Glutamatergic neuron (in vitro differentiated cells): ENCODE results near the gene FSD1L. TPM values are rescaled to one million over a fixed set of nuclear protein-coding genes. Genes with fewer than 3 reads are reported as not detected.

Experiments
- DNase-seq: peaks from one replicate; pipeline ENCODE4 v3.0.0; 2022
- H3K27ac Mint-ChIP-seq: one replicate; pipeline ENCODE4 v1.8.0; 2020; ENCODE audit warnings: mild to moderate bottlenecking, mixed read lengths, inconsistent platforms; ENCODE audit not compliant: unreplicated experiment
- H3K27me3 Mint-ChIP-seq: one replicate; pipeline ENCODE4 v1.8.0; 2020; ENCODE audit warnings: mild to moderate bottlenecking, moderate library complexity, mixed read lengths, inconsistent platforms; ENCODE audit not compliant: unreplicated experiment
- H3K36me3 Mint-ChIP-seq: one replicate; pipeline ENCODE4 v1.8.0; 2020; ENCODE audit warnings: mild to moderate bottlenecking, mixed read lengths, inconsistent platforms; ENCODE audit not compliant: unreplicated experiment
- H3K4me1 Mint-ChIP-seq: one replicate; pipeline ENCODE4 v1.8.0; 2020; ENCODE audit warnings: mild to moderate bottlenecking, low read depth, mixed read lengths, inconsistent platforms; ENCODE audit not compliant: unreplicated experiment
- H3K4me3 Mint-ChIP-seq: one replicate; pipeline ENCODE4 v1.8.0; 2020; ENCODE audit warnings: mild to moderate bottlenecking, mixed read lengths, inconsistent platforms; ENCODE audit not compliant: unreplicated experiment
- H3K9me3 Mint-ChIP-seq: one replicate; pipeline ENCODE4 v1.8.0; 2020; ENCODE audit warnings: mild to moderate bottlenecking, moderate library complexity, mixed read lengths, inconsistent platforms; ENCODE audit not compliant: unreplicated experiment
- CTCF ChIP-seq: fragments of 200-600 bp; sonication (generic); IDR thresholded peaks from one replicate; pipeline ENCODE4 v1.5.0; 2021; ENCODE audit not compliant: partially characterized antibody, unreplicated experiment
- total RNA-seq: library from RNA; stranded (reverse); fragmentation: NEBNext Ultra II Directional; extraction: Animal tissue kit (Norgen Biotek cat#: 25700); gene quantifications from one replicate; pipeline ENCODE4 v1.2.1, GENCODE V29; 2021; ENCODE audit not compliant: unreplicated experiment

FSD1L gene
- total RNA-seq, 1 donor from 2014 or later: 32.5 TPM

- no peaks in the 10 kb centered on the region for H3K9me3 Mint-ChIP-seq
- no peak overlapping the region for H3K4me3 Mint-ChIP-seq
- peaks cover 1% of the 10 kb centered on the region for H3K36me3 Mint-ChIP-seq
- no peaks in the 10 kb centered on the region for H3K27me3 Mint-ChIP-seq
- H3K27ac Mint-ChIP-seq: no peak overlapping the region
- TF ChIP-seq CTCF: no peak
- H3K4me1 Mint-ChIP-seq: peaks cover 8% of the 10 kb centered on the region
- DNase-seq: no peak
Observed at GRCh38 chr9:105416840-105417239, 31.0 kb upstream of the FSD1L start.

GRCh38 chr9:105418588-105419500 lies 29.0 kb upstream of the FSD1L start:
- TF ChIP-seq CTCF: no peak

GRCh38 chr9:105419816-105420597 lies 27.8 kb upstream of the FSD1L start:
- Mint-ChIP-seq H3K27ac (no peak overlapping the region), H3K9me3 (no peaks in the 10 kb centered on the region), H3K4me3 (no peak overlapping the region), H3K4me1 (peaks cover 4% of the 10 kb centered on the region), H3K27me3 (no peaks in the 10 kb centered on the region), H3K36me3 (no peaks in the 10 kb centered on the region)
- no peak for TF ChIP-seq CTCF
- DNase-seq: no peak

More at GRCh38 chr9:105418588-105419500, 29.0 kb upstream of the FSD1L start:
- Mint-ChIP-seq H3K4me3 (no peak overlapping the region), H3K9me3 (no peaks in the 10 kb centered on the region), H3K27ac (no peak overlapping the region), H3K27me3 (no peaks in the 10 kb centered on the region), H3K36me3 (no peaks in the 10 kb centered on the region), H3K4me1 (peaks cover 4% of the 10 kb centered on the region)
- DNase-seq: no peak

GRCh38 chr9:105421154-105421553 lies 26.7 kb upstream of the FSD1L start:
- Mint-ChIP-seq H3K27me3 (no peaks in the 10 kb centered on the region), H3K4me3 (no peak overlapping the region), H3K9me3 (no peaks in the 10 kb centered on the region), H3K27ac (no peak overlapping the region), H3K4me1 (no peaks in the 10 kb centered on the region), H3K36me3 (no peaks in the 10 kb centered on the region)
- no peak for DNase-seq
- no peak for TF ChIP-seq CTCF
